Sigmoid colon (tissue), 3 donors: ENCODE results near the gene SLC16A11.

Experiments used
- POLR2A ChIP-seq, 2 donors: fragments of 450-650 bp; IDR thresholded peaks; one replicate each; pipeline ENCODE4 v1.6.1; 2016; ENCODE audit warnings: antibody characterized with exemption in 2 of 2, mild to moderate bottlenecking in 2 of 2, moderate library complexity in 2 of 2
- TF ChIP-seq, protein P1 (sequence below), 4 experiments: fragments of 450-650 bp in 3 of 4; fragments of 200-600 bp in 1 of 4; IDR thresholded peaks; one replicate each; pipeline ENCODE4 v1.5.1; 2016 to 2019; ENCODE audit warnings: antibody characterized with exemption in 4 of 4, mild to moderate bottlenecking in 3 of 4, moderate library complexity in 2 of 4

DNA sequence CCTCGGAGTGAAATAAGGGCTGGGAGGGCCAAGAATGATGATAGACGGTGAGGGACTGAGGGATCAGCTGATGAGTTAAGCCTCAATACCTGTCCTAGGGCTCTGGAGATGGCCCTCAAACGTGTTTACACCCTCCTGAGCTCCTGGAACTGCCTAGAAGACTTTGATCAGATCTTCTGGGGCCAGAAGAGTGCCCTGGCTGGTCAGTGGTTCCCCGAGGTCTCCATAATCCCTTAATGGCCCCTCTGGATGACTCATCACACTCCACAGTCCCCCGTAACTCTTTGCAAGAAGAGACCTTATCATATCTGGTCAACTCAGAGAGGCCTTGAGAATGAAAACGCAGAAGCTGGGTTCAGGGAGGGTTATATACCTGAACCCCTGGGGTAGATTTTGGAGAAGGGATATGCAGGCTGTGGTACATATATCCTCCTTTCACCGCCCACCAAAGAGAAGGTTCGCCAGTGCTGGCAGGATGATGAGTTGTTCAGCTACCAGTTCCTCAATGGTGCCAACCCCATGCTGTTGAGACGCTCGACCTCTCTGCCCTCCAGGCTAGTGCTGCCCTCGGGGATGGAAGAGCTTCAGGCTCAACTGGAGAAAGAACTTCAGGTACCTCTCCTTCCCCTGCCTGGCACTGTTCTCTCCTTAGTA, 44.9 kb downstream of the SLC16A11 start:
- TF ChIP-seq, protein P1, sequence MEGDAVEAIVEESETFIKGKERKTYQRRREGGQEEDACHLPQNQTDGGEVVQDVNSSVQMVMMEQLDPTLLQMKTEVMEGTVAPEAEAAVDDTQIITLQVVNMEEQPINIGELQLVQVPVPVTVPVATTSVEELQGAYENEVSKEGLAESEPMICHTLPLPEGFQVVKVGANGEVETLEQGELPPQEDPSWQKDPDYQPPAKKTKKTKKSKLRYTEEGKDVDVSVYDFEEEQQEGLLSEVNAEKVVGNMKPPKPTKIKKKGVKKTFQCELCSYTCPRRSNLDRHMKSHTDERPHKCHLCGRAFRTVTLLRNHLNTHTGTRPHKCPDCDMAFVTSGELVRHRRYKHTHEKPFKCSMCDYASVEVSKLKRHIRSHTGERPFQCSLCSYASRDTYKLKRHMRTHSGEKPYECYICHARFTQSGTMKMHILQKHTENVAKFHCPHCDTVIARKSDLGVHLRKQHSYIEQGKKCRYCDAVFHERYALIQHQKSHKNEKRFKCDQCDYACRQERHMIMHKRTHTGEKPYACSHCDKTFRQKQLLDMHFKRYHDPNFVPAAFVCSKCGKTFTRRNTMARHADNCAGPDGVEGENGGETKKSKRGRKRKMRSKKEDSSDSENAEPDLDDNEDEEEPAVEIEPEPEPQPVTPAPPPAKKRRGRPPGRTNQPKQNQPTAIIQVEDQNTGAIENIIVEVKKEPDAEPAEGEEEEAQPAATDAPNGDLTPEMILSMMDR (IDR thresholded peaks at IDR 0.05), result no peak
- TF ChIP-seq POLR2A (IDR thresholded peaks at IDR 0.05), result no peak
